GM19397 (cell line): ENCODE results near the gene PTDSS2.
A peak's percentile ranks its signal among the peaks of the same experiment; 100 is the strongest.

Experiments
- ATAC-seq: cut with Tn5 transposase; IDR thresholded peaks from one replicate; pipeline ENCODE4 v1.9.1; 2021; ENCODE audit warnings: mild to moderate bottlenecking, moderate library complexity; ENCODE audit not compliant: unreplicated experiment

Gene PTDSS2

DNA sequence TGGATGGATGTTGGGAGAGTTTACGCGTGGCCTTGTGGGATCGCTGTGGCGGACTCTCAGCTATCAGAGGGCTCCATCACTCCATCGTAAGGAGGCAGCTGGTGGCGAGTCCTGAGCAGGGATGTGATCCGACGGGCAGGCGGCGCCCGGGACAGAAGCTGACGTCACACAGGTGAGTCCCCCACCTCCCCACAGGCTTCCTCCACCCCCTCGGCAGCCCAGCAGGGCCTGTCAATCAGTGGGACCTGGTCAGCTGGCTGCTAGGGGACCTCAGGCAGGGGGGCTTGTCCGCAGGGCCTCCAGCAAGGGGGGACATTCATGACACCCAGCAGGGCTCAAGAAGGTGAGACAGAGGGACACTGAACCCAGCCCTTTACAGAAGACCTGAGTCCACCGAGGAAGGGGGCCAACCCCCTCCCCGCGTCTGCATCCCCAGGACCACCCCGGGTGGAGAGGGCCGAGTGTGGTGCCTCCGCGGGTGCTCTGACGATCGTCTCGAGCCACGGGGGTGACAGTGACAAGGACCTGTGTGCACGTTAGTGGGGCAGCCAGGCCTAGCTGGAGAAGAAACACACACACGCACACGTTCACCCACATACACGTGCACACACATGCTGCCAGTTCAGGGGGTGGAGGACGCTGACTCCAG is 78.2 kb downstream of the PTDSS2 start:
- ATAC-seq = no peak

DNA sequence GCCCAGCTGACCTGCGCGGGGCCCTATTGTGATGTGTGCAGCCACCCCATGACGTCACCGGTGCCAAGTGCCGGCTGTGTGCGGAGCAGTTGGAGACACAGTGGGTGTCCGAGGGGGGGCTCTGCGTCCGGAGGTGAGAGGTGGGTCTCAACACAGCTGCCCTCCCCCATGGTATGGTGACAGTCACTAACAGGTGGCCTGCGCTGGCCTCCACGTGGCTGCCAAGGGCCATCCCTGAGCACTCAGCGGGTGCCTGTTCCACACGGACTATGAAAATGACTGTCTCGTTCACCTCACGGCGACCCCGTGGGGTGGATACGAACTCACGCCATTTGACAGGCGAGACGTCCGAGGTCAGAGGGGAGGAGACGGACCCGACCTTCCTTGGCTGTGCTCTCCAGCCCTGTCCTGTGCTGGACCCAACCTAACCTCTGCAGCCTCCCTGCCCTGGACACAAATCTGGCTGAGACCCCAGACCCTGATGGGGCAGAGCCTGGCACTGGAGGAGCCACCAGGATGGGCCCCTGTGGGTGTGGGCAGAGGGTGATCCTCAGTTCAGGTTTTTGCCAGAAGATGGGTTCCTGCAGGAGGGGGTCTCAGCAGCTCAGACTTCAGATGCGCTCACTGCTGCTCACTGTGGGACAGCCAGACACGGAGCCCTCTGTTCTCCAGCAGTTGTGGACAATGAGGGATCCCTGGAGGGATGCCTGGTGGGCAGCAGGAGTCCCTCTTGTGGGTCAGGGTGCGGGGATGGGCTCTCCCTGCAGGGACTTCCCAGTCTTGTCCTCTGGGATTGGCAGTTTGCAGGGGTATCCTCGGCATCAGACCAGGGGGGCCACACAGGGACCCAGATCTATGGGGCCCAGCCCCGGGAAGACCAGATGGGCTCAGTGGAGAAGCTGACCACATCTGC is 79.0 kb downstream of the PTDSS2 start:
- no peak for ATAC-seq

DNA sequence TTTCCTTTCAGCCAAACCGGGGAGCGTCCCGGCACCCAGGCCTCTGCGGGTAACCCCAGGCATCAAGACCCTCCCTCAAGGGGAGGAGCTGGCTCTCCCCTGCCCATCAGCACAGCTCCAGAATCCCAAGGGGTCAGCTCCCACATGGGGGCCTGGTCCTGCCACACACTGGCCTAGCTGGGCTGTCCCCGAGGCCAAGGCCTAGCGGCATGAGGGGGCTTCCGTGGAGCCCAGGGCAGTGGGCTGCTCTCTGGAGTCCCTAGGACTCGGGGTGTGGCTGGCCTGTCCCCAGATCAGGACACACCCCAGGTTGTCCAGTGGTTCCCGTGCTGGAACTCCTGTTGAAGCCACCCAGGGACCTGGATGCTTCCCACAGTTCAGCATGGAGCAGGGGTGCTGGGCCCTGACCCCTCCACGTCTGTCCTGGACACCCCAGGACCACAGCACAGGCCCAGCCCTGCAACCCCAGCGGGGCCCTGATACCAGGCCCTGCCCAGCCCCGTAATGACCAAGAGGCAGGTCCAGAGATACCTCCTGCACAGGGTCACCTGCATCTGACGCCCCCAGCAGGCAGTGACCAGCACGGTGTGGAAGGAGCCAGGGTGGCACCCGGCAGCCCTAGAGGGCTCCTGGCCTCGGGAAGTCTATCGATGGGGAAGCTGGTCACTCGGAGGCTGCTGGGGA is 79.8 kb downstream of the PTDSS2 start:
- ATAC-seq = no peak

DNA sequence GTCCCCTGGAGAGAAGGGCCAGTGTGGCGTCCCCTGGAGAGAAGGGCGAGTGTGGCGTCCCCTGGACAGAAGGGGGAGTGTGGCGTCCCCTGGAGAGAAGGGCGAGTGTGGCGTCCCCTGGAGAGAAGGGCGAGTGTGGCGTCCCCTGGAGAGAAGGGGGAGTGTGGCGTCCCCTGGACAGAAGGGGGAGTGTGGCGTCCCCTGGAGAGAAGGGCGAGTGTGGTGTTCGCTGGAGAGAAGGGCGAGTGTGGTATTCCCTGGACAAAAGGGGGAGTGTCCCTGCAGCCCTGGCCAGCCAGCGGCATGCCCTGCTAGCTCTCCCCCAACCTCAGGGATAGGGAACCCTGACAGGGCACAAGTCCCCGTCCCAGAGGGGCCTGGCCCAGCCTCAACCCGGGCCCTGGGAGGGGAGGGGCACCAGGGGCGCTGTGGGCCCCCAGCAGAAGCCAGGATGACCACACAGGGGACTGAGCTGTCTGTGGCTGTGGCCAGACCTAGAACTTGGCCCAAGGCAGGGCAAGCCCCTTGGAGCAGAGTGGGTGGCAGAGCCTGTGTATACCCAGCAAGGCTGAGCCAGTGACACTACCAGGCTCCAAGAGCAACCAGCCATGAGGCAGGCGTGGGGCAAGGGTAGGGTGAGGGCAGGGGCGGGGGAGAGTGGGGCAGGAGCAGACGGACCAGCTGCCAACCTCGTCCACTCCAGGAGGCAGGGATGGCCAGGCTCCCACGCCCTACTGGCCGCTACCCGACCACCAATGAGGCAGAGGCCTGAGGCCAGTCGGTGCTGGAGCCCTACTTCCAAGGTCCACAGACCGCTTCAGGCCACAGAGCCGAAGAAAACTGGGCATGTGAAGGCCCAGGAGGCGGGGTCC is 81.1 kb downstream of the PTDSS2 start:
- no peak for ATAC-seq

DNA sequence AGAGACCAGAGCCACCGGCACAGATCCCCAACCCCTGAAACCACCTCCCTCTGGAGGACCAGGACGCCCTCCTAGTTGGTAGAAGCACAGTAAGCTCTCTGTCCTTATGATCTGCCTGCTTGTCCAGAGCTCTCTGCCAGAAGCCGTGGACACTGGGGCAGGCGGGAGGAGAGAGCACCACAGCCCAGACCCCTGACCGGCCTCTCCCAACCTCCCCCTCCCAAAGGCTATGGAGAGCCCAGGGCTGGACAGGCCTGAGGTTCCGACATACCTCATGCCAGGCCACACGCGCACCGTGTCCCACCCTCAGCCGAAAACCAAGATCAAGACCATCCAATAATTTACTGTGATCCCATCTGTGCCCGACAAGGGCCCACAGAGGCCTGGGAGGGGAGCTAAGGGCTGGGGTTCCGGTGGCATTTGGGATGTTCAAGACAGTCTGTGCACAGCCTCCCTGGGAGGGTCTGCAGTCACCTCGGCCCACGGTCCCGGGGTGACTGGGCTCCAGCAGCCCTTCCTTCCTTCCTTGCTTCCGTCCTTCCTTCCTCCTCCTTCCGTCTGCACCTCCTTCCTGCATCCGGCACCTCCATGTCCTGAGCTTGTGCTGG is 81.9 kb downstream of the PTDSS2 start:
- no peak for ATAC-seq

DNA sequence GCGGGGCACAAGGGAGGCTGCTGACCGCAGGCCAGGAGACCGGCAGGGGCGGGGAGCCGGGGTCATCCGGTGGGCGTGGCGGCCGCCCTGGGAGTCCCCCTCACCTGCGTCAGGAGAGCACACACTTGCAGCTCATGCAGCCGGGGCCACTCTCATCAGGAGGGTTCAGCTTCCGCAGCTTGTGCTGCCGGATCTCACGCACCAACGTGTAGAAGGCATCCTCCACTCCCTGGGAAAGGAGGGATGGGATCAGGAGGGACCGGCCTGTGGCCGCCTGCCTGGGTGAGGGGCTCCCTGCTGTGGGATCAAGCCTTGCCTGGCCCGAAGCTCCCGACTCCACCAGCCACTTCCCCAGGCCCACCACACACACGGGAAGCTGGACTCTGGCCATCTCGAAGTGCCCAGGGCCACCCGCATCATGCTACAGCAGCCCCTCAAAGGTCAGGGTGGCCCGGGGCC is 82.5 kb downstream of the PTDSS2 start:
- ATAC-seq = no peak

DNA sequence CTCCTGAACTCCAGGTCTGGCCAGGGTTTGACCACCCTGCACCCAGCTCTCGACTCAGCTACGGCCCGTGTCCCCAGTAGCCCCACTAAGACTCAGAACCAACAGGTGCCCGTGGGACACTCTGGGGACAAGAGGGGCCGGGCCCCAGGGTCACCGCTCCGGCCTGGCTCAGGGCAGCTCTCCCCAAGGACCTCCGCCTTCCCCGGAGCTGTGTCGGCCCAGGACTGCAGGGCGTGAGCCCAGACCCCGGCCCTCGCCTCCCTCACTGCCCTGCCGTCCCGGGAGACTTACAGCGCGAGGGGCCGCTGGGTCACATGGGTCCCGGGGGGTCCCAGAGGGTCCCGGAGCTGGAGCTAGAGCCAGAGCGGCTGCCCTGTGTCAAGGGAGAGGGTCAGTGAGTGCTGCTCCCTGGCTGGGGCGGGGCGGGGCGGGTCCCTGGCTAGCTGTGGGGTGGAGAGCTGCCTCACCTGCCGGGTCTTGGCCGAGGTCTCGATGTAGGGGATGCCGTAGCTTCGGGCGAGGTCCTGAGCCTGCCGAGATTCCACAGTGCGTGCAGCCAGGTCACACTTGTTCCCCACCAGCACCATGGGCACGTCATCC is 83.0 kb downstream of the PTDSS2 start:
- no peak for ATAC-seq

DNA sequence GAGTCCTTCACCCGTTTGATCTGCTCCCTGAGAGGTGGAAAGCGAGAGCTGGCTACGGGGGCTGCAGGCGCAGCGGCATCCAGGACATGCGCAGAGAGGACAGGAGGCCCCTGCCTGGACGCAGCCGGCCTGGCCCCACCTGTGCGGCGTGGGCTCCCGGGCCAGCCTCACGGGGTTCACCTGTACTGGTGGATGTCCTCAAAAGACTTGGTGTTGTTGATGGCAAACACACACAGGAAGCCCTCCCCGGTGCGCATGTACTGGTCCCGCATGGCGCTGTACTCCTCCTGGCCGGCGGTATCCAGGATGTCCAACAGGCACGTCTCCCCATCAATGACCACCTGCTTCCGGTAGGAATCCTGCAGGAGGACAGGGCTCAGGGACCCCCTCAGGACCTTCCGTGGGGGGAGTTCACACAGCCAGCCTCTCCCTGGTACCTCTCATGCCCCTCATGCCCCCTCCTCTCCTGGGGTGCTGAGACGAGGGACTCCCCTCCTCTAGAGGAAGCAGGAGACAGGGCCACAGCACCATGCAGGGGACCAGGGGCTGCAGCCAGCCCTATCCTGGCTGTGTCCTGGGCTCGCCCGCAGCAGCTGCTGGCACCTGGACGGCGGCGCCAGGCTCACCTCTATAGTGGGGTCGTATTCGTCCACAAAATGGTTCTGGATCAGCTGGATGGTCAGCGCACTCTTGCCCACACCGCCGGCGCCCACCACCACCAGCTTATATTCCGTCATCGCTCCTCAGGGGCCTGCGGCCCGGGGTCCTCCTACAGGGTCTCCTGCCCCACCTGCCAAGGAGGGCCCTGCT is 83.7 kb downstream of the PTDSS2 start:
- ATAC-seq = no peak

DNA sequence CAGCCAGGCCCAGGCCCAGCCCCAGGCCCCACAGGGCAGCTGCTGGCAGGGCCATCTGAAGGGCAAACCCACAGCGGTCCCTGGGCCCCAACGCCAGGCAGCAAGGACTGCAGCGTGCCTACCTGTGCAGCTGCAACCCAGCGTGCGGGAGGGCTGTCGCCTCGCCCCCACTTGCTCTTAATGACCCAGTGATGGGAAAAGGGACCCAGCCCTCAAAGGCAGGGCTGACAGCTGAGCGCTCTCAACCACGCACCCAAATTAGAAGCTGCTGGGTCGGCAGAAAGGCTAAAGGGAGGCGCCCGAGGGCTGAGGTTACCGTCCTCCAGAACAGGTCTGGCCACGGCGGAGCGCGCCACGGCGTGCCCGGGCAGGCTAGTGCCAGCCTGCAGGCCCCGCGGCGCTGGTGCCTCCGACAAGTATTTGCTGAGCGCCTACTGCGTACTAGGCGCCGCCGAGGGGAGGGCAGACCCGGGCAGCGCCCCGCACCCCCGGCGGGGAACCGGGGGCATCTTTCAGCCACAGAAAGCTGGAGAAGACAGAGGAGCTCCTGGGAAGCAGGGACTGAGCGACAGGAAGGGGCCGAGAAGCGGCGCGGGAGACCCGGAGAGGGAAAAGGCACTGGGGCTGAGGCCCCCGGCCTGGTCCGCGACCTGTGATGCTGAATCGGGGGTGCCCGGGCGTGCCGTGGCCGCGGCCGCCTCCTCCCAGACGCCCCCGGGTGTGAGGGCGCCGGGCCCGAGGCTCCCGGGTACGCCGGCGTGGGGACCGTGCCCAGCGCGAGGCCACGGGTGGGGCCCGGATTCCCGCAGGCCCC is 84.5 kb downstream of the PTDSS2 start:
- ATAC-seq = no peak

DNA sequence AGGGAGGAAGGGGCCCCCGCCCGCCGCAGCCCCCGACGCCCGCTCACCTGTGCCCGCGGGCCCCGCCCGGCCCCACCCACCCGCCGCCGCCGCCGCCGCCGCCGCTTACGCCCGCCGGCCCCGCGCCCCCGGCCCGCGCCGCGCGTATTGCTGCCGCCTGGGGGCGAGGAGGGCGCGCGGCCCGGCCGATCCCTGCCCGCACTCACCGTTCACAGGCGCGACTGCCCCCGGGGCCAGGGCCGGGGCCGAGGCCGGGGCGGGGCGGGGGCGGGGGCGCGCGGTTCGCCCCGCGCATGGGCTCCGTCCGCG is 85.1 kb downstream of the PTDSS2 start:
- no peak for ATAC-seq

DNA sequence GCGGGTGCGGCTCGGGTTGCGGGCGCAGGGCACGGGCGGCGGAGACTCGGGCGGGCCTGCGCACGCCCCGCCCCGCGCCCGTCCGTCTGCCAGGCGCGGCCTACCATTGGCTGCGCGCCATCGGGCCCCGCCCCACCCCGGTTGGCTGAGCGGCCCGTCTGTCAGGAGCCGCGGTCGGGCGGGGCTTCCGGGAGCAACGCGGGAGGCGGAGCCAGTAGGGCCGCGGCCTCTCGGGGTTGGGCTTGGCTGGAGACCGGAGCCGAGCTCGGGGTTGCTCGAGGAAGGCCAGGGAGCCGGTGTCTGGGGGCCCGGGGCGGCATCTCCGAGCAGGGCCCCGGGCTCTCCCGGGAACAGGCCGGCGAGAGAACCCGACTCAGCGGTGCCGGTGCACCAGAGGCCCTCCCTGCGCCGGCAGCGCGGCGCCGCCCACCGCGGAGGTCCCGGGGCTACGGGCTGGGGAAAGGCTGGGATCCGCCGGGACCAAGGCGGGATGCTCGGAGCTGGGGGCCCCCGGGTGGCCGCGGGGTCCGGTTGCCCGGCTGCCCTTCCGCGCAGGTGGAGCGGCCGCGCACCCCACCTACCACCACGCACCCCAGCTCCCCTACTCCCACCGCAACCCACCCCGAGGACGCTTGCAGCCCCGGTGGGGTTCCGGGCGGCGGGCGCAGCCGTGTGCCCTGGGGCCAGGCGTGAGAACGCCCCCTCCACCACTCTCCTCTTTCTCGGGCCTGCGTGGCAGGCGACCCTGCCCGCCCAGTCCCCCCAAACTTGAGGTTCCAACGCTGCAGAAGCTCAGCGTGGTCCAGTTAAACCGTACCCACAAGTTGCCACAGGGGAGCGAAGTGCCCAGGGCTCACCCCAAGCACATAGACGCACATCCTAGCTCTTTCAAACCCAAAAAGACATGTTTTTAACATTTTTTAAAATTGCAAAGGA is 85.7 kb downstream of the PTDSS2 start, which contains the start of gene HRAS:
Gene HRAS (minus strand): TSS at position 58 of the 936 bp plus-strand sequence.
- peak; percentile 71 for ATAC-seq

DNA sequence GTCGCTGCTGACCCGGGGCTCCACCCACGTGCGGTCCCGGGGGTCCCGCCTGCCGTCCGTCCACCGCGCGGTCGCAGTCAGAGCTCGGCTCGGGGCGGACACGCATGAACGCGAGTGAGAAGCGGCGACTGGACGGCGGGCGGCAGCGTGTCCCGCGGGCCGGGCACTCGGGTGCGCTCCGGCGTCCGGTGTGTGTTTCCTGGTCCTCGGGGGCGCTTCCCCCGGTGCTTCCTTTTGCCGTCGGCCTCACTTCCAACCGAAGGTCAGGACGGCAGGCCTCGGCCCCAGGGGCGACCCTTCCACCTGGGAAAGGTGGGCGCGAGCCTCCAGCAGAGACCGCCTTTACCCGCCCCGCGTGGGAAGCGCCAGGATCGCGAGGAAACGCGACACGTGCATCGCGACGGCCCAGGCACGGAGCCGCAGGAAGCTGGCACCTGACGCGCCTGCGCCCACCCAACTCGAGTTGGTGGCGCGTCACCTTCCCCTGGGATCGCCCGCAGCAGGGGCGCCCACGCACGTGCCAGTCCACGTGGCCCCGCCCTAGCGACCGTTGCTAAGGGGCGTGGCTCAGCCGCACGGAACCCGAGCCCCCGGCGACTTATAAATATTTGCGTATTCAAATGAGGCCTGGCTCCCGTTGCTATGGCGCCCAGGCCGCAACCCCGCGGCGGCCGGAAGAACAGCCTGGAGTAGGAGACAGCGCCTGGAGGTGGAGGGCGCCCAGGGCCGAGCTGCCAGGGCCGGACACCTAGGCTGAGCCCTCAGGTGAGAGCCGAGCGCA is 87.0 kb downstream of the PTDSS2 start, which contains the start of gene LRRC56:
Gene LRRC56 (plus strand): TSS at position 687 of the 781 bp plus-strand sequence. CDS start 3,158 bp downstream, outside the sequence.
- peak; percentile 43 for ATAC-seq

DNA sequence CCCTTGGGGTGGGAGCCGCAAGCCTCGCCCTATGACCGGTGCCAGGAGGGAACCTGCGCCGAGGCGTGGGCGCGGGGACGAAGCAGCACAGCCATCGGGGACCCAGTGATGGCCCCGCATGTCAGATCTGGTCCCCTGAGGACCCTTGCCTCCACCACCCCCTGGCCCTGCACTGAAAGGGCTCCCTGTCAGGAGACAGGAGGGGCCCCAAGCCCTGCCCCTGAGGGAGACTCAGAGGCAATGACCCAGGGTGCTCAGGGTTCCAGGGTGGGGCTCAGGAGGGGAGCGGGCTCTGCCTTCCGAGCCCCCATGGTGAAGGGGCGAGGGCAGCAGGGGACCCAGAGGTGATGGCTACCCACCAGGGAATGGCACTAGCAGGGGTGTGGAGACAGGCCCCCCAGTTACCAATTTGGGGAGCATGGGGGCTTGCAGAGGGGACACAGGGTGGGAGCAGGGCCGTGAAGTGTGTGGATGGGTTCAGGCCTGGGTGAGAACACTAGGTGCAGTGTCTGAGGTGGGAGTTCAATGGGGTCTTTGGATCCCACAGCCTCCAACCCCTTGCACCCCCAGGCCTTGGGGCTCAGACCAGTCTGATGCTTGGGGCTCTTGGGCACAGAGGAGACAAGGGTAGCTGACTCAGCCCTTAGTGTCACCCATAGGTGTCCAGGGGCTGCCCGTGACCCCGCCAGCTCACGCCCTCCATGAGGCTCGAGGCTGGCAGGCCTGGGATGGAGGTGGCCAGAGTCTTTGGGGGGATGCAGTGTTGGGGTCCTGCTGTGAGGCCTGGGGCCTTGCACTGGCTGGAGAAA is 87.7 kb downstream of the PTDSS2 start:
- ATAC-seq = no peak

DNA sequence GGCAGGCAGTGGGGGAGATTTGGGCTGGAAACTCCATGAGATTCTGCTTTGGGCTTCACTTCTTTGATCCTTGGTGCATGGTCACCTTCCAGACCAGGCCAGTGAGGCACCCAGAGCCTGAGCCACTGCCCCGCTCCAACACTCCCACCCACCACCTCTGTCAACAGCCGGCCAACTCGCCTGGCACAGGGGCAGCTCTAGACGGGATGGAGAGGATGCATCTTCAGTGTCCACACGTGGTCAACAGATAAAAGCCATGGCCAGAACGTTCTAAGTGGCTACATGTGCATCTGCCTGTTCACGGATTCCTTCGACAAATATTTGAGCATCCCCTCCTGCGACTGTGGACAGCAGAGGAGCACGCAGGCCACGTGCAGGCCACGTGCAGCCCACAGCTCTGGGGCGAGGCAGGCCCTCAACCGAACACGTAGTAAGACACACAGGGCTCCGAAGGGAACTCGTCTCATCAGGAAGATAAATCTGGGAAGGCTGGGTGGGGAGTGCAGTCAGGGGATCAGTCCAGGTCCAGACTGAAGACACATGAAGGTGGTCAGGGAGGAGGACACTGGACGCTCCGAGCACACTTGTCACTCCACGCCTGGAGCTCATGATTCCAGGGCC is 88.5 kb downstream of the PTDSS2 start:
- no peak for ATAC-seq

DNA sequence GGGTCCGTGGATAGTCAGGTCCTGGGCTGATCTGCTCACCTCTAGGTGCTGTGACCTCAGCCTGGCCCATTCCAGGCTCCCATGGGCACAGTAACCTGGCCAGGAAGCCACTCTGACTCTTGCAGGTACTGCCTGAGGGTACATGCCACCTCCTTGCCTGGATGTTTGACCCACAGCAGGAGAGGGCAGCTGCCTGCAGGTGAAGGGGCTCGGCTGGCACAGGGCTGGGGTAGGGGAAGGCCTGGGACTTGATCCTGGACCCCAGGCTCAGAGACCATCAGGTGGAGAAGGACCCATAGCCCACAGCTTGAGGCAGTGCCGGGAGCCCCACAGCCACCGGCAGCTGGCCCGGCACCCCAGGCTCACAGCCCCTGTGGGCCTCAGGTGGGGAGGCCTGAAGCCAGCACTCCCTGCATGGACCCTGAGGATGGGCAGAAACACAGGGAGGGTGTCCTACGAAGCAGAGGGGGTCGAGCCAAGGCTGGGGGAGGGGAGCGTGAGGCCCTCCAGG is 89.9 kb downstream of the PTDSS2 start:
- ATAC-seq = no peak
